Esophagus muscularis mucosa (tissue), 4 donors: ENCODE data around the gene TMPO. TPM values are rescaled to one million over a fixed set of nuclear protein-coding genes. Genes with fewer than 3 reads are reported as not detected.

Experiments used
- DNase-seq: peaks from one replicate; pipeline ENCODE4 v3.0.0-alpha.2; 2017; ENCODE audit errors: extremely low spot score
- H3K27ac ChIP-seq, 4 donors: fragments of 200-600 bp; sonication (generic); replicated peaks in 1 of 4; 1 replicate in 3 of 4; 2 replicates in 1 of 4; pipeline ENCODE4 v1.5.1; 2016 to 2019; ENCODE audit warnings: mild to moderate bottlenecking in 1 of 4
- H3K27me3 ChIP-seq, 4 donors: fragments of 200-600 bp; sonication (generic); one replicate each; pipeline versions ENCODE4 v1.5.1 to v1.6.0; 2016 to 2019
- H3K36me3 ChIP-seq, 4 donors: fragments of 200-600 bp; sonication (generic); one replicate each; pipeline ENCODE4 v1.5.1; 2016 to 2019
- H3K4me1 ChIP-seq, 4 donors: fragments of 200-600 bp; sonication (generic); one replicate each; pipeline ENCODE4 v1.5.1; 2016 to 2019
- H3K4me3 ChIP-seq, 4 donors: fragments of 200-600 bp; sonication (generic); 1 replicate in 2 of 4; 2 replicates in 2 of 4; pipeline ENCODE4 v1.5.1; 2016 to 2019; ENCODE audit warnings: mild to moderate bottlenecking in 4 of 4, moderate library complexity in 1 of 4
- H3K9me3 ChIP-seq, 4 donors: fragments of 200-600 bp; sonication (generic); 1 replicate in 3 of 4; 2 replicates in 1 of 4; pipeline ENCODE4 v1.5.1; 2016 to 2019
- CTCF ChIP-seq, 3 experiments: fragments of 200-600 bp in 2 of 3; fragments of 450-650 bp in 1 of 3; sonication (generic) in 2 of 3; IDR thresholded peaks; one replicate each; pipeline ENCODE4 v1.5.1; 2017 to 2019; ENCODE audit warnings: antibody characterized with exemption in 3 of 3, mild to moderate bottlenecking in 2 of 3, moderate library complexity in 1 of 3
- EP300 ChIP-seq: sonication (generic); formaldehyde crosslinking; IDR thresholded peaks from one replicate; pipeline ENCODE4 v1.6.1; 2017; ENCODE audit warnings: antibody characterized with exemption
- POLR2A ChIP-seq: fragments of 450-650 bp; IDR thresholded peaks from one replicate; pipeline ENCODE4 v1.6.1; 2017; ENCODE audit warnings: antibody characterized with exemption, moderate library complexity, mild to moderate bottlenecking, low read depth
- POLR2AphosphoS5 ChIP-seq, 2 donors: sonication (generic); formaldehyde crosslinking; IDR thresholded peaks; one replicate each; pipeline ENCODE4 v1.6.1; 2017; ENCODE audit warnings: antibody characterized with exemption in 2 of 2
- WGBS: methylation state at CpG from one replicate; pipeline ENCODE4 v1.1.5; 2018; 5-methylcytosine and 5-hydroxymethylcytosine counted together
- intact Hi-C: fragments of 100-400 bp; cut with DNase I; formaldehyde crosslinking; loops from one replicate; pipeline ENCODE4 v1.15.1; 2023
- total RNA-seq, 4 donors: library from RNA; depleted of rRNA; stranded (reverse); fragments of >200 nt; gene quantifications; one replicate each; pipeline versions ENCODE4 v1.1.0 to v1.2.1, GENCODE V29; 2016

TMPO gene
- total RNA-seq, 4 donors from 2014 or later = 37.1 to 54.8 (median 49.8) TPM

- H3K4me3 ChIP-seq = no peak overlapping the region
- intact Hi-C loops = no loop called here
- H3K4me1 ChIP-seq = no peaks in the 10 kb centered on the region
- H3K27me3 ChIP-seq = no peaks in the 10 kb centered on the region
- H3K9me3 ChIP-seq = no peaks in the 10 kb centered on the region
- H3K27ac ChIP-seq = no peak overlapping the region
- TF ChIP-seq POLR2A (no peak), CTCF (IDR thresholded peaks at IDR 0.05) (no peak), POLR2AphosphoS5 (IDR thresholded peaks at IDR 0.05) (no peak), EP300 (no peak)
- 95% methylated on average over 1 of the region's 1 CpG for WGBS
- no peaks in the 10 kb centered on the region for H3K36me3 ChIP-seq
- DNase-seq = no peak
Observed at GRCh38 chr12:98581101-98581500, 65.7 kb downstream of the TMPO start.

GRCh38 chr12:98582093-98582492, 66.7 kb downstream of the TMPO start:
- no peak for DNase-seq
- intact Hi-C loops = no loop called here
- no peaks in the 10 kb centered on the region for H3K27me3 ChIP-seq
- no peak overlapping the region for H3K27ac ChIP-seq
- no peaks in the 10 kb centered on the region for H3K9me3 ChIP-seq
- H3K4me3 ChIP-seq = no peak overlapping the region
- no peaks in the 10 kb centered on the region for H3K4me1 ChIP-seq
- TF ChIP-seq EP300 = no peak
- no peak for TF ChIP-seq POLR2A
- no peak for TF ChIP-seq CTCF (IDR thresholded peaks at IDR 0.05)
- TF ChIP-seq POLR2AphosphoS5 (IDR thresholded peaks at IDR 0.05) = no peak
- H3K36me3 ChIP-seq = no peaks in the 10 kb centered on the region
- WGBS = 84% methylated on average over 6 of the region's 6 CpGs

- no peak for DNase-seq
- Histone ChIP-seq H3K27me3 (no peaks in the 10 kb centered on the region), H3K9me3 (no peaks in the 10 kb centered on the region), H3K4me1 (no peaks in the 10 kb centered on the region), H3K36me3 (no peaks in the 10 kb centered on the region), H3K4me3 (no peak overlapping the region), H3K27ac (no peak overlapping the region)
- intact Hi-C loops = no loop called here
- WGBS = 80% methylated on average over 5 of the region's 5 CpGs
- TF ChIP-seq POLR2AphosphoS5 (IDR thresholded peaks at IDR 0.05) (no peak), POLR2A (no peak), CTCF (IDR thresholded peaks at IDR 0.05) (no peak), EP300 (no peak)
Observed at GRCh38 chr12:98587084-98587483, 71.7 kb downstream of the TMPO start.

- Histone ChIP-seq H3K4me3 (no peak overlapping the region), H3K27me3 (no peaks in the 10 kb centered on the region), H3K9me3 (no peaks in the 10 kb centered on the region), H3K27ac (no peak overlapping the region), H3K36me3 (peaks cover 0 to 9% (median 2%) of the 10 kb centered on the region in 4 donors), H3K4me1 (peaks cover 16 to 20% (median 17%) of the 10 kb centered on the region in 4 donors)
- intact Hi-C loops = no loop called here
- no peak for DNase-seq
- TF ChIP-seq CTCF (IDR thresholded peaks at IDR 0.05) = no peak
- no peak for TF ChIP-seq POLR2A
- TF ChIP-seq EP300 = no peak
- no peak for TF ChIP-seq POLR2AphosphoS5 (IDR thresholded peaks at IDR 0.05)
- WGBS = 58% methylated on average over 4 of the region's 4 CpGs
Observed at GRCh38 chr12:98591209-98591608, 75.8 kb downstream of the TMPO start.

DNA sequence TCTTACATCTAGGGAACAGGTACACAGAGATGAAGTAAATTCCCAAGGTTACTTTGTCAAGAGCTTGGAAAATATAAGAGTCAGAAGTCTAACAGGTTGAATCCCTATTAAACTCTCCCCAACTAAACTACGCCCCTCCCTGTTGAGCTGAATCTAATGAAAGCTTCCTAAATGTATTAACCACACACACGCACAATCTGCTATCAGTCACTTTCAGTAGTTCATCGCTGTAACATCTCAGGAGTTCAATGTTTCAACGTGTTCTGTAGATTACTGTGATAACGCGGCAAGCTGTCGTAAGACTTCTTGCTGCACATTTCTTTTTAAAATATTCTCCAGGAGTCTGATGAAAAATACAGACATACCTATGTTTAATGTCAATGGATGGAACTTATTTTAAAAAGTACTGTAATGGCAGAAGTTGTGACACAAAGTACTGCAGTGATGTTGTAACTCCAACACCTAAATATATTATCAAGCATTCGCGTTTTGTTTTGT, 77.5 kb downstream of the TMPO start:
- H3K9me3 ChIP-seq = no peaks in the 10 kb centered on the region
- H3K27ac ChIP-seq = peak overlapping the region; percentile 94 to 99 (median 96)
- 42% methylated on average over 9 of the region's 9 CpGs for WGBS
- TF ChIP-seq CTCF (IDR thresholded peaks at IDR 0.05) = no peak
- TF ChIP-seq POLR2A = no peak
- no peak for TF ChIP-seq POLR2AphosphoS5 (IDR thresholded peaks at IDR 0.05)
- TF ChIP-seq EP300 = no peak
- H3K4me3 ChIP-seq = peak overlapping the region; percentile 71 to 92 (median 84)
- intact Hi-C loops = loop anchor here (2.0 kb wide), 1 partner anchor 52 kb away; the partner anchor contains the start of genes APAF1 and IKBIP
- H3K27me3 ChIP-seq = no peaks in the 10 kb centered on the region
- no peak for DNase-seq
- H3K36me3 ChIP-seq = peaks cover under 1 to 26% (median 8%) of the 10 kb centered on the region in 4 donors
- H3K4me1 ChIP-seq = peaks cover 28 to 36% (median 34%) of the 10 kb centered on the region in 4 donors
